Uterus (tissue), 4 donors: ENCODE data around the gene PTCD1. TPM values are rescaled to one million over a fixed set of nuclear protein-coding genes. Genes with fewer than 3 reads are reported as not detected.
"Not testable (repeated sequence)": the region's sequence is repeated elsewhere in the genome, so short reads cannot be mapped to it uniquely, and the experiment has no call there.

Experiments
- DNase-seq, 2 donors: peaks; one replicate each; pipeline ENCODE4 v3.0.0-alpha.2; 2019 to 2020
- H3K27ac ChIP-seq, 2 donors: fragments of 200-600 bp; sonication (generic); 1 replicate in 1 of 2; 2 replicates in 1 of 2; pipeline ENCODE4 v1.5.1; 2016 to 2018
- H3K27me3 ChIP-seq, 2 donors: fragments of 200-600 bp; sonication (generic); one replicate each; pipeline ENCODE4 v1.5.1; 2018 to 2019; ENCODE audit warnings: control low read depth in 1 of 2
- H3K36me3 ChIP-seq, 2 donors: fragments of 200-600 bp; sonication (generic); one replicate each; pipeline ENCODE4 v1.5.1; 2019; ENCODE audit warnings: control low read depth in 1 of 2
- H3K4me1 ChIP-seq, 2 donors: fragments of 200-600 bp; sonication (generic); one replicate each; pipeline ENCODE4 v1.5.1; 2018 to 2019; ENCODE audit warnings: control low read depth in 1 of 2
- H3K4me3 ChIP-seq, 2 donors: fragments of 200-600 bp; sonication (generic); 1 replicate in 1 of 2; 2 replicates in 1 of 2; pipeline ENCODE4 v1.5.1; 2018 to 2019; ENCODE audit warnings: mild to moderate bottlenecking in 1 of 2
- H3K9me3 ChIP-seq, 2 donors: fragments of 200-600 bp; sonication (generic); one replicate each; pipeline ENCODE4 v1.5.1; 2019; ENCODE audit warnings: control low read depth in 1 of 2
- CTCF ChIP-seq, 4 experiments: fragments of 200-600 bp in 2 of 4; fragments of 450-650 bp in 2 of 4; sonication (generic) in 2 of 4; IDR thresholded peaks; one replicate each; pipeline ENCODE4 v1.5.1; 2016 to 2019; ENCODE audit warnings: antibody characterized with exemption in 4 of 4, mild to moderate bottlenecking in 2 of 4, moderate library complexity in 1 of 4
- POLR2A ChIP-seq, 2 donors: fragments of 450-650 bp; IDR thresholded peaks; one replicate each; pipeline ENCODE4 v1.6.1; 2016; ENCODE audit warnings: antibody characterized with exemption in 2 of 2, mild to moderate bottlenecking in 1 of 2, moderate library complexity in 1 of 2
- intact Hi-C: fragments of 100-400 bp; cut with DNase I; formaldehyde crosslinking; loops from one replicate; pipeline ENCODE4 v1.15.1; 2023; ENCODE audit warnings: low total_unique reads
- total RNA-seq, 4 donors: library from RNA; depleted of rRNA in 3 of 4; stranded (reverse); fragments of >200 nt in 3 of 4; gene quantifications; one replicate each; pipeline versions ENCODE4 v1.1.0 to v1.2.4, GENCODE V29; 2014 to 2023
- donor health status: DM: yes; HTN: yes; CAD: no.

Gene PTCD1
- total RNA-seq, 4 donors from 2014 or later = 1.2 to 17.4 (median 7.5) TPM

DNA sequence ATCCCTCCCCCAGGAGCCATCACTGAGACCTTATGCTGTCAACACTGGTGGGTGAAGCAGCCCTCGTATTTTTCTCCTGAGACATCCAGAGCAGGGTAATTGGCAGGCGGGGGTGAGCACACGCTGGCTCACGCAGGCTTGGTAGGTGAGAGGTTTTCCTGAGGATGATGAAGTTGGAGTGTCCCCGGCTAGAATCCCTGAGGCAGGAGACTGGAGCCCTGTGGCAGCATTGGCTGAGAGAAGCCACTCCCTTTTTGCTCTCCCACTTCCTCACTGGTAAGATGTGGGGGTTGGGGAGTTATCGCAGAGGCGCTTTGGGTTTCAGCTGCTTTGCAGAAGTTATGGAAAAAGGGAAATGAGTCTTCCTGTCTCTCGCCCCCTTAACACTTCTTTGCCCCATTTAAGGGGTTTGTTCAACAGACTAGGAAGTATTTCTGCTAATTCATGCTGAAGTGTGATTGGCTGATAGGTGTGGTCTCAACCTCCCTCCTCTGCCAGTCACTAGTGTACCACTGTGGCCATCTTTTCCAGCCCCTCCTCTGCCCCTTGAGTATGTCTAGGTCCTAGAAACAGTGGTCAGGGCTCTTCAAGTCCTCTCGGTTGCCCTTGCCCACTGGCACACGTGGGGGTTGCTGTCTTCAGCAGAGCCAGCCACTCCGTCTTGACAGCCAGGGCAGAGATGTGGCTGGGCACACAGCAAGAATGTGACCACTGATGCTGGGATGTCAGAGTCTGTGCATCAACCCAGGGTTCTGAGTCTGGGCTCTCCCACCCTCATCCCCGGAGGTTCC lies 58.4 kb downstream of the PTCD1 start:
- Histone ChIP-seq H3K4me3 (no peak overlapping the region), H3K4me1 (peaks cover 0 to 9% of the 10 kb centered on the region in 2 donors), H3K9me3 (no peaks in the 10 kb centered on the region)

GRCh38 chr7:99379693-99380031 lies 58.9 kb downstream of the PTCD1 start:
- intact Hi-C loops, H3K9me3 ChIP-seq, DNase-seq, H3K4me3 ChIP-seq, H3K4me1 ChIP-seq, H3K27me3 ChIP-seq, H3K36me3 ChIP-seq: not testable (repeated sequence)
- H3K27ac ChIP-seq = peak overlapping the region; percentile 60 to 84

More for the DNA sequence above, 58.4 kb downstream of the PTCD1 start:
- H3K27ac ChIP-seq = peak overlapping the region; percentile 60 to 84
- intact Hi-C loops = no loop called here
- no peaks in the 10 kb centered on the region for H3K36me3 ChIP-seq
- DNase-seq = no peak
- H3K27me3 ChIP-seq = no peaks in the 10 kb centered on the region
- TF ChIP-seq POLR2A (IDR thresholded peaks at IDR 0.05) (no peak), CTCF (IDR thresholded peaks at IDR 0.05) (no peak)

- Histone ChIP-seq H3K27ac (peak overlapping the region; percentile 60 to 84), H3K27me3 (no peaks in the 10 kb centered on the region), H3K4me1 (peaks cover 0 to 9% of the 10 kb centered on the region in 2 donors), H3K4me3 (no peak overlapping the region), H3K9me3 (no peaks in the 10 kb centered on the region), H3K36me3 (no peaks in the 10 kb centered on the region)
- intact Hi-C loops = no loop called here
- TF ChIP-seq CTCF (IDR thresholded peaks at IDR 0.05) = peak in 1 of 4 experiments; percentile 15
- no peak for TF ChIP-seq POLR2A (IDR thresholded peaks at IDR 0.05)
- DNase-seq = peak; percentile 74 to 77
Observed at GRCh38 chr7:99379043-99379577, 59.5 kb downstream of the PTCD1 start.

DNA sequence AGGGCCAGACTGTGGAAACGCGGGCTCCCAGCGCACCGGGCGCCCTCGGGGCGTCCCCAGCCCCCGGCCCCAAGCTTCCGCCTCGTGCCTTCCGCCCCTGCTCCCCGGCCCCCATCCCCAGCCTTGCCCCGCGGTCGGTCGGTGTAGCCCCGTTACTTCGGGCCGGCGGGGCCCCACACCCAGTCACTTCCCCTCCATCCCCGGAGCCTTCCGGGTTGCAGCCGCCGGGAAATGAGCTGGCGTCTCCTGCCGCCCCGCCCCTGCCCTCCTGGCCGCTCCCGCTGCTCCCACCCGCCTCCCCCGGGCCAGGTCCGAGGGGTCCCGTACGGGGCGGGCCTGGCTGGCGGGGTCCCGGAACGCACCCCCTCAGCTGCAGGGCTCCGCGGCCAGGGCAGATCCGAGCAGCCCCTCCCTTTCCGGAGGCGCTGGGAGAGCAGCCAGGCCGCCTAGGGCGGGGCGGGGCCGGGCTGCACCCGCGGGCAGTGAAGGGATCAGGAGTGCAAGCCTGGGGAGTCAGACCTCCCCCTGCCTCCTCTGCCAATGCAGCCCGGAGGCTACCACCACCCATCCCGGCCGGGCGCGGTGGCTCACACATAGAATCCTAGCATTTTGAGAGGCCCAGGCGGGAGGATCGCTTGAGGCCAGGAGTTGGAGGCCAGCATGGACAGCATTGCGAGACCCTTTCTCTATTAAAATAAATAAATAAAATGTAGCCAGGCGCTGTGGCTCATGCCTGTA lies 63.4 kb downstream of the PTCD1 start:
- no peak for TF ChIP-seq POLR2A (IDR thresholded peaks at IDR 0.05)
- no peak for TF ChIP-seq CTCF (IDR thresholded peaks at IDR 0.05)
- Histone ChIP-seq H3K36me3 (no peaks in the 10 kb centered on the region), H3K27ac (peak overlapping the region; percentile 78 to 79), H3K27me3 (no peaks in the 10 kb centered on the region), H3K4me1 (peaks cover 0 to 6% of the 10 kb centered on the region in 2 donors), H3K9me3 (no peaks in the 10 kb centered on the region), H3K4me3 (peak overlapping the region; percentile 73 to 74)
- intact Hi-C loops = no loop called here
- peak; percentile 63 to 78 for DNase-seq

- no peaks in the 10 kb centered on the region for H3K9me3 ChIP-seq
Observed at GRCh38 chr7:99374111-99375064, 64.2 kb downstream of the PTCD1 start, which contains the start of gene ARPC1B. Gene ARPC1B, plus strand, starts transcription at chr7:99374730. Its CDS starts 10,985 bp downstream, at chr7:99385715.

More at GRCh38 chr7:99374111-99375064, 64.2 kb downstream of the PTCD1 start, which contains the start of gene ARPC1B:
- Histone ChIP-seq H3K27ac (peak within 1 kb of the TSS; percentile 78 to 79), H3K4me3 (peak within 1 kb of the TSS; percentile 73 to 74), H3K4me1 (peaks cover 0 to 6% of the 10 kb centered on the region in 2 donors), H3K36me3 (no peaks in the 10 kb centered on the region), H3K27me3 (no peaks in the 10 kb centered on the region)
- TF ChIP-seq POLR2A (IDR thresholded peaks at IDR 0.05) (peak in 1 of 2 donors; percentile 38), CTCF (IDR thresholded peaks at IDR 0.05) (no peak)
- peak; percentile 69 to 75 for DNase-seq
- intact Hi-C loops = no loop called here
